GM20000 (cell line): ENCODE results near the gene INTS7.
A peak's percentile ranks its signal among the peaks of the same experiment; 100 is the strongest.
"Not testable (repeated sequence)": the region's sequence is repeated elsewhere in the genome, so short reads cannot be mapped to it uniquely, and the experiment has no call there.

Experiments used
- DNase-seq: peaks from one replicate; pipeline ENCODE4 v3.0.0; 2012; ENCODE audit warnings: low spot score
- TF ChIP-seq, protein P1 (sequence below): IDR thresholded peaks from 2 replicates; pipeline ENCODE4 v1.5.1; 2012; ENCODE audit warnings: mild to moderate bottlenecking, control low read depth; ENCODE audit errors: extremely low read depth, missing control alignments

INTS7 gene

DNA sequence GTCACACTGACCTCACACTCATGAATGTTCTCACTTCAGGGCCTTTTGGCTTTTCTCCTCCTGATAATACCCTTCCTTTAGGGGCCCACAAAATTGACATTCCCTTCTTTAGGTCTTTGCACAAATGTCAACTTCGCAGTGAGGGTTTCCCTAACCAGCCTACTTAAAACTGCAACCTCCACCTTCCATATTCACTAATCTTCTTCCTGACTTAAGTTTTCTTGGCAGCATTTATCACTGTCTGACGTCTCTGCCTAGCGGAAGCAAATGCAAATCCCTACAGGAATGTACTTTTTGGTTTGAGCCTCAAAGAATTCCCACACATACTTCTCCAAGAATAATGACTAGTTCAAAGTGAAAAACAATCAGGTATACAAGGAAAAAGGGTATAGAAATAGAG, 32.8 kb downstream of the INTS7 start:
- DNase-seq: no peak
- TF ChIP-seq, protein P1, sequence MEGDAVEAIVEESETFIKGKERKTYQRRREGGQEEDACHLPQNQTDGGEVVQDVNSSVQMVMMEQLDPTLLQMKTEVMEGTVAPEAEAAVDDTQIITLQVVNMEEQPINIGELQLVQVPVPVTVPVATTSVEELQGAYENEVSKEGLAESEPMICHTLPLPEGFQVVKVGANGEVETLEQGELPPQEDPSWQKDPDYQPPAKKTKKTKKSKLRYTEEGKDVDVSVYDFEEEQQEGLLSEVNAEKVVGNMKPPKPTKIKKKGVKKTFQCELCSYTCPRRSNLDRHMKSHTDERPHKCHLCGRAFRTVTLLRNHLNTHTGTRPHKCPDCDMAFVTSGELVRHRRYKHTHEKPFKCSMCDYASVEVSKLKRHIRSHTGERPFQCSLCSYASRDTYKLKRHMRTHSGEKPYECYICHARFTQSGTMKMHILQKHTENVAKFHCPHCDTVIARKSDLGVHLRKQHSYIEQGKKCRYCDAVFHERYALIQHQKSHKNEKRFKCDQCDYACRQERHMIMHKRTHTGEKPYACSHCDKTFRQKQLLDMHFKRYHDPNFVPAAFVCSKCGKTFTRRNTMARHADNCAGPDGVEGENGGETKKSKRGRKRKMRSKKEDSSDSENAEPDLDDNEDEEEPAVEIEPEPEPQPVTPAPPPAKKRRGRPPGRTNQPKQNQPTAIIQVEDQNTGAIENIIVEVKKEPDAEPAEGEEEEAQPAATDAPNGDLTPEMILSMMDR: no peak

DNA sequence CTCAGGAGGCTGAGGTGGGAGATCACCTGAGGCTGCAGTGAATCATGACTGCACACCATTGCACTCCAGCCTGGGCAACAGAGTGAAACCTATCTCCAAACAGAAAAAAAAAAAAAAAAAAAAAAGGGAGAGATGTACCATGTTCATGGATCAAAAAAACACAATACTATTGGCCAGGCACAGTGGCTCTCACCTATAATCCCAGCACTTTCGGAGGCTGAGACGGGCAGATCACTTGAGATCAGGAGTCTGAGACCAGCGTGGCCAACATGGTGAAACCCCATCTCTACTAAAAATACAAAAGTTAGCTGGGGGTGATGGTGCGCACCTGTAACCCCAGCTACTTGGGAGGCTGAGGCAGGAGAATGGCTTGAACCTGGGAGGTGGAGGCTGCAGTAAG, 37.9 kb downstream of the INTS7 start:
- DNase-seq: not testable (repeated sequence)

DNA sequence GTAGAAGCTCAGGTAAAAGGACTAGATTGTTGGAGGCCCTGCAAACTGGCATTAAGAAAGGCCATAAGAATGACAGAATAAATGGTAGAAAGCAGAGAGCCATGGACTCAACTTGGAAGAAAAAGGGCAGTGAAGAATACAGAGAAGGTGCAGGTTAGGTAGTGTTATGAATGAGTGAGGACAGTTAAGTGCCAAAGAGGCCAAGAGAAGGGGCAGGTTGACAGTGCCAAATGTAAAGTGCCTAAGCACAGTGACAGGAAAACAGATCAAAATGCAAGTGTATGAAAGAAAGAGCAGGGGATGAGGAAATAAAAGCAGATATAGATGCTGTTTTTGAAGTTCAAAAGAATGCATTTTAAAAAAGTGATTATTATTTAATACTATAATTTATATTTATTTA, 43.7 kb downstream of the INTS7 start:
- DNase-seq: no peak
- TF ChIP-seq, protein P1: no peak

DNA sequence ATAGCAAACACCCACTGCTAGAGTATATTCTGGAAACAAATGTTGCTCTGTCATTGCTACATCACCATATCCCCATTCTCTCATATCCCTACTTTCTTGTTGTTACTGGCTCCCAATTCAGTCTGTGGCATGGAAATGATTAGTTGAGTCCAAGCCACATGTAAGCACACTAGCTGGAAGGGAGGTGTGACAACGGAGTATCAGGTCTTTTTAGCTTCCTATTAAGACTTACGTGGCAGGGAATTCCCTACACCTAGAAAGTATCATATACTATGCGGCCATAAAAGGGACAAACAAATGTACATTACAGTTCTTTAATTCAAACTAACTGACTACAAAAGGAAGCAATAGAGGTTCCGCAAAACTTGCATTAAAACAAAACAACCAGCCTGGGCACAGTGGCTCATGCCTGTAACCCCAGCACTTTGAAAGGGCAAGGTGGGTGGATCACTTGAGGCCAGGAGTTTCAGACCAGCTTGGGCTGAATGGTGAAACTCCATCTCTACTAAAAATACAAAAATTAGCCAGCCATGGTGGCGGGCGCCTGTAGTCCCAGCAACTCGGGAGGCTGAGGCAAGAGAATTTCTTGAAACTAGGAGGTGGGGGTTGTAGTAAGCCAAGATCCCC, 48.6 kb downstream of the INTS7 start:
- TF ChIP-seq, protein P1: no peak
- DNase-seq: no peak

DNA sequence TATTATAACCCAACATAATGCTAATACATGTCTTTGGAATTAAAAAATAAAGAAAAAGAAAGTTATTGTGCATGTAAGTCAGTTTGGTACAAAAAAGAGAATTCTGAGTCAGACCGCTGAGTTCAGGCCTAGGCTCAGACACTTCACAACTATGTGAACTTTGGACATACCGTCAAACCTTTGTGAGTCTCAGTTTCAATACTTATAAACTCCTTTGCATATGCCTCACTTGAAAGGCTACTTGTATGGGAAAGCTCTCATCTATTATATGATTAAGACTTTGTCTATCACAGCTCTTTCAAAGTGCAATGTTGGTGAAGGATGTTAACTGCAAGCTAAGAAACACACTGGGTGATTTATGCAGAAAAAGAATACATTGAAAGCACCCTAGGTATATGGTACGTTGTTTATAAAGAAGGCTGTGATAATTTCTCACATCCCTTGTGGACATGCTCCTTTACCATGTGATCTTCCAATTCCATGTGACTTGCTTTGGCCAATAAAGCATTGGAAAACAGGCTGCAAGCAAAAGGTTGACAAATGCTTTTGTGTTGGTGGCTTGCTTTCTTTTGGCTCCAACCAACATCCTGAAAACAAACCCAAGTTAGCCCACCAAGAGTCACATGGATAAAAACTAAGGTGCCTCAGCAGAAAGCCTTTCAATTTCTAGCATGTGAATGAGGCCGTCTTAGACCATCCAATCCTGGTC, 49.6 kb downstream of the INTS7 start:
- DNase-seq: peak; percentile 54
- TF ChIP-seq, protein P1: no peak

DNA sequence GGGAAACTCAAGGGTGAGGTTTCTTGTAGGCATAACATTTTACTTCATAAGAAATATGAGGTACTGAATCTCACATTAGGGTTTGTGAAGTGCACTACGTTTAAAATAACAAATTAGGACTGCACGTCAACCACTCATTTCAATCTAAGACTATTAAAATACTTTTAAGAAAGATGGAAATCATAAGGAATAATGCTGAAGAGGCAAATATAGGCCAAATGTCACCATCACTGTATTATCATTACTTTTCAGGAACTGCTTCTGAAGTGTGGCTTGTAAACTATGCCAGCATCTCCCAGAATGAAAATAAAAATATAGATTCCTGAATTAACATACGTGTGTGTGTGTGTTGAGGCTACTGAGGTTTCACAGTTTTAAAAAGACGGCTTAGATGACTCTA, 56.8 kb downstream of the INTS7 start:
- DNase-seq: no peak
- TF ChIP-seq, protein P1: no peak

DNA sequence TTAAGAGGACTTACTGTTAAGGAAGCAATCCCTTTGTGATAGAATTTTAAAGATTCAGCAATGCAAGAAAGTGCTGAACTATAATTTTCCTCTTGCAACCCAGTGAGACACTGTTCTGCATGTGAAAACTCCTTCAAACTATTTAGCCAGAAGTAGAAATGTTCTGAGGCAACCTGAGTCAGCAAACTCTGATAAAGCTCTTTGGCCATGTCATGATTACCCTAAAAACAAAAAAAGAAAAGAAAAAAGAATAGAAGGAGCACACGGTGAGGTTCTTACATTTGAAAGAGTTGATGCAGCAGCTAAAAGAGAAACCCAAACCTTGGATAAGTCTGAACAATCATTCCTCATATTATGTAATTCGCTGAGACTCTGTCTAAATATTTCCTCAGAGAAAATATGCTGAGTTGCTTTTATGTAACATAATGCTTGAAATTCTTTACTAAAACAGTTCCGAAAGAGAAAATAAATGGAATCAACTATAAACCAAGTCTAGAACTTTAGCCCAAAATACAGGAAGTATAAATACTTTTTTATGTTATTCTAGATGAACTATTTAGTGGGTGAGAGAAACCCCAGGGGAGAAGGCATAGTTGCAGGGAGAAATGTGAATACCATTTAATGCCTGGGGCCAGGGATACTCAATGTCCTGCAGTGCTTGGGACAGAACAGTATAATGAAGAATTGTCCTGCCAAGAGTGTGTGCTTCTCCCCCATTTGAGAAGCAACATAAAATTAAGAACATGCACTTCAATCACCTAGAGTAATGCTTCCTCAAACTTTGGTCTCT, 60.0 kb downstream of the INTS7 start:
- TF ChIP-seq, protein P1: no peak
- no peak for DNase-seq
